Fibroblast of pulmonary artery (primary cell): ENCODE data around the gene ANXA11.

ENCODE experiments used
- DNase-seq: peaks from one replicate; pipeline ENCODE4 v3.0.0-alpha.2; 2010; ENCODE audit warnings: low read depth
- H3K4me3 ChIP-seq: replicated peaks from 2 replicates; pipeline ENCODE4 v1.5.1; 2011; ENCODE audit warnings: low read depth, mild to moderate bottlenecking, control low read depth, low read length, moderate library complexity
- TF ChIP-seq, protein P1 (sequence below): IDR thresholded peaks from 2 replicates; pipeline ENCODE4 v1.5.1; 2011; ENCODE audit warnings: mild to moderate bottlenecking, control low read depth, low read length, inconsistent platforms; ENCODE audit errors: missing control alignments

The ANXA11 gene

DNA sequence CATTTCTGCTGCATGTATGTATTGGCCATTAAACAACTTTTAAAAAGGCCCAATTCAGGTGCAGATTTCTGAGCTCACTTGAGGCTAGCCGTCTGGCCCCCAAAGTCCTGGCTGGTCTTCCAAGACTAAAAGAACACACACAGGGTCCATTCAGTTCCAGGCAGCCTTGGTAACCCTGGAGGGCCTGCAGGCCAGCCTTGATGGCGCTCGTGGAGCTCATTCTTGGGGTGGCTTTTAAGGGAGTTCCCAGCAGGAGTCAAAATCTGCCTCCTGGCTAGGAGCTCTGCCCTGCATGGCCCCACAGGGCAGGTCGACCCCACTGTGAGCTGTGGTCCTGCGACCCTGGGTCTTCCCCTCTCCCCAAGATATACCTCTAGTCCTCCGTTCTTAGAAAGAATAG, 28.8 kb downstream of the ANXA11 start:
- TF ChIP-seq, protein P1, sequence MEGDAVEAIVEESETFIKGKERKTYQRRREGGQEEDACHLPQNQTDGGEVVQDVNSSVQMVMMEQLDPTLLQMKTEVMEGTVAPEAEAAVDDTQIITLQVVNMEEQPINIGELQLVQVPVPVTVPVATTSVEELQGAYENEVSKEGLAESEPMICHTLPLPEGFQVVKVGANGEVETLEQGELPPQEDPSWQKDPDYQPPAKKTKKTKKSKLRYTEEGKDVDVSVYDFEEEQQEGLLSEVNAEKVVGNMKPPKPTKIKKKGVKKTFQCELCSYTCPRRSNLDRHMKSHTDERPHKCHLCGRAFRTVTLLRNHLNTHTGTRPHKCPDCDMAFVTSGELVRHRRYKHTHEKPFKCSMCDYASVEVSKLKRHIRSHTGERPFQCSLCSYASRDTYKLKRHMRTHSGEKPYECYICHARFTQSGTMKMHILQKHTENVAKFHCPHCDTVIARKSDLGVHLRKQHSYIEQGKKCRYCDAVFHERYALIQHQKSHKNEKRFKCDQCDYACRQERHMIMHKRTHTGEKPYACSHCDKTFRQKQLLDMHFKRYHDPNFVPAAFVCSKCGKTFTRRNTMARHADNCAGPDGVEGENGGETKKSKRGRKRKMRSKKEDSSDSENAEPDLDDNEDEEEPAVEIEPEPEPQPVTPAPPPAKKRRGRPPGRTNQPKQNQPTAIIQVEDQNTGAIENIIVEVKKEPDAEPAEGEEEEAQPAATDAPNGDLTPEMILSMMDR = no peak
- no peak for DNase-seq
- no peak overlapping the region for H3K4me3 ChIP-seq

DNA sequence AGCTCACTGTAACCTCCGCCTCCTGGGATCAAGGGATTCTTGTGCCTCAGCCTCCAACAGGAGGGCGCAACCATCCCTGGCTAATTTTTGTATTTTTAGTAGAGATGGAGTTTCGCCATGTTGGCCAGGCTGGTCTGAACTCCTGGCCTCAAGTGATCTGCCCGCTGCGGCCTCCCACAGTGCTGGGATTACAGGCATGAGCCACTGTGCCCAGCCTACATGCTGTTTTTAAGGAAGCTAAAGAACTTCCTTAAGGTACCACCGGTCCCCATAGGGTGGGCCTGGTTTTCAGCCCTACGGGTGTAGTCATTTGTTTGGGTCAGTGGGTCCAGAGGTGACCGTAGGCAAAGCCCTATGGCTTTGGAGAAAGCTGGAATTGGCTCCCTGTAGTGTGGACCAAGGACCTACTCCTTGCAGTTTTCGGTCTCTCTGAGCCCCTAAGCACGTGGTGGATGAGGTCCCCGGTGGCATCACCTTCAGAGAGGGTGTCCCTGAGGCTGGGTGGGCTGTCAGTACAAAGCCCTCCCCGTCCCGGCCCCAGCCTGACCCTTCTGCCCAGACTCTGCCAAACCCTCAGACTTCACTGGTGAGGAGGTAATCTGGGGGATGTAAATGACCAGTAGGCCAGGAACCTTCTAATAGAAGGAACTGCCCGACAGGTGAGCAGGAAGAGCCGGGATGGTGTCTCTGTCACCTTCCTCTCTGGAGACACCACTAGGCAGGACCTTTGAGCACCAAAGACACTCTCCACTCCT, 30.5 kb downstream of the ANXA11 start:
- no peak for DNase-seq
- no peak overlapping the region for H3K4me3 ChIP-seq
- TF ChIP-seq, protein P1 = no peak

DNA sequence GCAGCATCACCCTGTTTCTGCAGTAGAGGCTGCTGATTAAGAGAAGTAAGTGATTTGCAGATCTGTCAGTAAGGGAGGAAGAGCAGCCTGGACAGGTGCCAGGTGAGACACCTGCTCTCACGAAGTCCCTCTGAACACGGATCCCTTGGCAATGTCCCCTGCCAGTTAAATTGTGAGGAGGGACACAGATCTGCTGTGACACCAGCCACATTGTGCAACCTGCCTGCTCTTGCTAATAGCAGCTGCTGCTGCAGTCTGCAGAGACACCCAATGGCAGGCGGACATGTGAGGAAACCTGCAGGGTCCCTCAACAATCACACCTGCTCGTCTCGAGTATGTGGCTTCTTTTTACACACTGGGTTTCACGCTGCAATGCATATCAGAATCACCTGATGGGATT, 31.9 kb downstream of the ANXA11 start:
- H3K4me3 ChIP-seq = no peak overlapping the region
- TF ChIP-seq, protein P1 = no peak
- DNase-seq = no peak

DNA sequence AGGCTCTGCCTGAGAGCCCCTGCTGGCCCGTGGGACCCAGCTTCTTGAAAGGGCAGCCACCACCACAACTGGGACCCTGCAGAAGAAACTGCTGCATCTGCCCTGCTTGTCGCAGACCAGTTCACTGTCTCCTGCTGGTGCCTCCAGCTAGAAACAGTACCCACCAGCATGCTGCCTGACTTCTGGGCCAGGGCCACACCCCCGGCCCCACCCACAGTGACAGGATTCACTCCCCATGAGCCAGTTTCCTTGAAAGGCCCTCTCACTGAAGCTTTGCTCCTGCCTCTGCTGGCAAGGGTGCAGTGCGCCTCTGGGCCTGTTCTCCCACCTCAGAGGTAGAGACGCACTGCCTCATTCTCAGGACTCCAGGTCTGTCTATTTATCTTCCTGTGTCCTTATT, 32.4 kb downstream of the ANXA11 start:
- TF ChIP-seq, protein P1 = no peak
- no peak overlapping the region for H3K4me3 ChIP-seq
- no peak for DNase-seq

DNA sequence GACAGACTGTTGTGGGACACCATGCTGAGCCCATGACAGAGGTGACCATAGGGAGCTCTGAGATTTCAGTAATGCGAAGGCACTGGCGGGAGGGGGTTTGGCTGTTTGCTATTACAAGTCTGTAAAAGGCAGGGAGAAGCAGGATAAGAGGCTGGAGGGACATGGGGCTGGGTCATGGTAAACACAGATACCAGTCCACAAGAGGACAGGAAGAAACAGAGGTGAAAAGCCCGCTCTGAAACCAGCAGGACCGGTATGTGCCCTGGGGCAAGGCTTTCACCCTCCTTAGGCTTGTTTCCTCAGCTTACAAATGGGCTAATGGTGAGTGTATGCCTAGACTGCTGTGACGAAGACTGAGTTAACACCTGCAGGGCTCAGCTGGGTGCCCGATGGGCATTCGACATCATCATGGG, 34.1 kb downstream of the ANXA11 start:
- H3K4me3 ChIP-seq = no peak overlapping the region
- TF ChIP-seq, protein P1 = no peak
- DNase-seq = no peak

DNA sequence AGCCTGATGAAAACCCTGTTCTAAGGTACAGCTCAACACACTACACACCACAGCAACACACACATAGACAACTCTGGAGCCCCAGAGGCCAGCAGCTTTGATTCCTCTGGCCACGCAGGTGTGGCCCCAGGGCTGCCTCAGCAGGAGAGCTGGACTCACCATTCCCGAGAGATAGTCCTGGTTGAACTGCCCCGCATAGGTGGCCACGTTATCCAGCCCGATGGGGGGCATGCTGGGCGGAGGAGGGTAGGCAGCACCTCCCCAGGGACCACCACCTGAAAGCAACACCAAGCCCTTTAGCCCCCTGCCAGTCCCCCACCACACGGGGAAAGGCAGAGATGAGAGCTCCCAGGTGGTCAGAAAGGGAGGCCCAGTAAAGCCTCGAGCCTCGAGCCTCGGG, 34.7 kb downstream of the ANXA11 start:
- H3K4me3 ChIP-seq = no peak overlapping the region
- TF ChIP-seq, protein P1 = no peak
- DNase-seq = no peak

DNA sequence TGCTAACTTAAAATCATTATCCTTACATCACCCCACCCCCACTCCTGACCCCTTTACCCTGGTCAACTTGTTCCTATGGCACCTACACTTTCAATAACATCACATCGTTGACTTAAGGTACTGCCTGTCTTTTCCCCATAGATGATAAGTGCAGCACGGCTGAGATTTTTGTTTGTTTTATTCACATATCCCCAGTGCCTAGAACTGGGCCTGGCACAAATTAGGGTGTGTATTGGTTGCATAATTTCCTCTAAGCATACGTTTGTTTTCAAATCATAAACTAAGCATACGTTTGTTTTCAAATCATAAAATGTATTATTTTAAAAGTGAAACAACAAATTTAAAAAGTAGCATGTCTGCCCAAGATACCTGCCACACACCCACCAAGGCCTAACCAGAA, 35.3 kb downstream of the ANXA11 start:
- no peak for DNase-seq
- no peak overlapping the region for H3K4me3 ChIP-seq
- TF ChIP-seq, protein P1 = no peak
